ENCODE measurements around the gene CITED4.

The CITED4 gene

DNA sequence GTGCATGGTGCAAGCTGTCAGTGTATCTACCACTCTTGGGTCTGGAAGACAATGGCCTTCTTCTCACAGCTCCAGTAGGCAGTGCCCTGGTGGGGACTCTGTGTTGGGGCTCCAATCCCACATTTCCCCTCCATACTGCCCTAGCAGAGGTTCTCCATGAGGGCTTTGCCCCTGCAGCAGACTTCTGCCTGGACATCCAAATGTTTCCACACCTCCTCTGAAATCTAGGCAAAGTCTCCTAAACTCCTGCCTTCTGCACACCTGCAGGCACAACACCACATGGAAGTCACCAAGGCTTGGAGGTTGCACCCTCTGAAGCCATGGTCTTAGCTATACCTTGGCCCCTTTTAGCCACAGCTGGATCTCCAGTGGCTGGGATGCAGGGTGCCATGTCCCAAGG, 31.8 kb upstream of the CITED4 start:
- Histone ChIP-seq H3K27me3 (ENCODE audit: insufficient read depth, low read length, poor library complexity) (no peaks in the 10 kb centered on the region), H3K9ac (ENCODE audit: low read depth, low read length) (no peak overlapping the region), H4K20me1 (ENCODE audit: insufficient read depth, low read length) (no peaks in the 10 kb centered on the region), H3K9me3 (ENCODE audit: insufficient read depth, low read length, severe bottlenecking) (peaks cover 15% of the 10 kb centered on the region), H3K4me1 (ENCODE audit: insufficient read depth, low read length) (no peaks in the 10 kb centered on the region), H3K36me3 (ENCODE audit: insufficient read depth, low read length) (no peaks in the 10 kb centered on the region), H3K4me2 (ENCODE audit: insufficient read depth, low read length) (no peak overlapping the region), H3K27ac (ENCODE audit: low read length) (no peak overlapping the region), H3K4me3 (ENCODE audit: low read depth in 1 of 2, low read length in 2 of 2) (no peak overlapping the region), H2AFZ (ENCODE audit: low read depth, low read length) (no peak overlapping the region), H3K79me2 (ENCODE audit: insufficient read depth, low read length) (no peaks in the 10 kb centered on the region)
- TF ChIP-seq, protein P1, sequence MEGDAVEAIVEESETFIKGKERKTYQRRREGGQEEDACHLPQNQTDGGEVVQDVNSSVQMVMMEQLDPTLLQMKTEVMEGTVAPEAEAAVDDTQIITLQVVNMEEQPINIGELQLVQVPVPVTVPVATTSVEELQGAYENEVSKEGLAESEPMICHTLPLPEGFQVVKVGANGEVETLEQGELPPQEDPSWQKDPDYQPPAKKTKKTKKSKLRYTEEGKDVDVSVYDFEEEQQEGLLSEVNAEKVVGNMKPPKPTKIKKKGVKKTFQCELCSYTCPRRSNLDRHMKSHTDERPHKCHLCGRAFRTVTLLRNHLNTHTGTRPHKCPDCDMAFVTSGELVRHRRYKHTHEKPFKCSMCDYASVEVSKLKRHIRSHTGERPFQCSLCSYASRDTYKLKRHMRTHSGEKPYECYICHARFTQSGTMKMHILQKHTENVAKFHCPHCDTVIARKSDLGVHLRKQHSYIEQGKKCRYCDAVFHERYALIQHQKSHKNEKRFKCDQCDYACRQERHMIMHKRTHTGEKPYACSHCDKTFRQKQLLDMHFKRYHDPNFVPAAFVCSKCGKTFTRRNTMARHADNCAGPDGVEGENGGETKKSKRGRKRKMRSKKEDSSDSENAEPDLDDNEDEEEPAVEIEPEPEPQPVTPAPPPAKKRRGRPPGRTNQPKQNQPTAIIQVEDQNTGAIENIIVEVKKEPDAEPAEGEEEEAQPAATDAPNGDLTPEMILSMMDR (IDR thresholded peaks at IDR 0.05; ENCODE audit: borderline replicate concordance, extremely low read depth, low read length, poor library complexity, severe bottlenecking): no peak
- no peak for TF ChIP-seq EZH2 (IDR thresholded peaks at IDR 0.05; ENCODE audit: borderline replicate concordance, low read depth, low read length, severe bottlenecking)
- ATAC-seq (ENCODE audit: insufficient read depth, low read depth) (no peak), DNase-seq (no peak)

DNA sequence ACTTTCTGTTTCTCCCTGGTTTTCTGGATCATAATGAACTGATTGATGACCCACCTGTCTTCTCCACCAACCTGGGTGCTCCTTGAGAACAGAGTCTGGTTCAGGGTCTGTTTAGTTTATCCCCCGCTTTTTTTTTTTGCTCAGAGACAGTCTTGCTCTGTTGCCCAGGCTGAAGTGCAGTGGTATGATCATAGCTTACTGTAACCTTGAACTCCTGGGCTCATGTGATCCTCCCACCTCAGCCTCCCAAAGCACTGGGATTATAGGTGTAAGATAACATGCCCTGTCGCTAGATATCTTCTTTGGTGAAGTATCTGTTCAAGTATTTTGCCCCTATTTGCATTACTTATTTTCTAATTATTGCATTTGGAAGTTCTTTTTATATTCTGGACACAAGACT, 30.2 kb upstream of the CITED4 start:
- H4K20me1 ChIP-seq (ENCODE audit: insufficient read depth, low read length): no peaks in the 10 kb centered on the region
- H3K9me3 ChIP-seq (ENCODE audit: insufficient read depth, low read length, severe bottlenecking): peaks cover 15% of the 10 kb centered on the region
- peaks cover 5% of the 10 kb centered on the region for H3K27me3 ChIP-seq (ENCODE audit: insufficient read depth, low read length, poor library complexity)
- no peak overlapping the region for H3K4me2 ChIP-seq (ENCODE audit: insufficient read depth, low read length)
- H3K4me1 ChIP-seq (ENCODE audit: insufficient read depth, low read length): no peaks in the 10 kb centered on the region
- ATAC-seq (ENCODE audit: insufficient read depth, low read depth): no peak
- no peaks in the 10 kb centered on the region for H3K36me3 ChIP-seq (ENCODE audit: insufficient read depth, low read length)
- no peak overlapping the region for H3K4me3 ChIP-seq (ENCODE audit: low read depth in 1 of 2, low read length in 2 of 2)
- no peaks in the 10 kb centered on the region for H3K79me2 ChIP-seq (ENCODE audit: insufficient read depth, low read length)
- H3K9ac ChIP-seq (ENCODE audit: low read depth, low read length): no peak overlapping the region
- no peak overlapping the region for H2AFZ ChIP-seq (ENCODE audit: low read depth, low read length)
- no peak overlapping the region for H3K27ac ChIP-seq (ENCODE audit: low read length)
- no peak for DNase-seq
- TF ChIP-seq, protein P1 (IDR thresholded peaks at IDR 0.05; ENCODE audit: borderline replicate concordance, extremely low read depth, low read length, poor library complexity, severe bottlenecking): no peak
- no peak for TF ChIP-seq EZH2 (IDR thresholded peaks at IDR 0.05; ENCODE audit: borderline replicate concordance, low read depth, low read length, severe bottlenecking)

DNA sequence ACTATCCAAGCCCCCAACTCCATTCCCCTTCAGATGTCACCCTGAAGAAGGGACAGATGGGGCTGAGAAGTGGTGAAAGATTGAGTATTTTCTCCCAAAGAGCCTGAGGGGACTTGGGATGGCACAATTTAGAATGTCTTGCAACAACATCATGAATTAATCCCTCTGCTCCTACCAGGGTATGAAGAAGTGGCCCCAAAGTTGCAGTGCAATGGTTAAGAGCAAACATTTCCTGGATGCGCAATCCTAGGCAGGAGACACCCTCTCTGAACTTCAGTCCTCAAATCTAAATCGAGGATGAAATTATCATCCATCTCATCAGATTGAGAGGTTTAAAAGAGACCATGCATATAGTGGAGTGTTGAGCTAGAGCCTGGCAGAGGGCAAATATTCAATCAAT, 28.6 kb upstream of the CITED4 start:
- ATAC-seq (ENCODE audit: insufficient read depth, low read depth) (no peak), DNase-seq (no peak)
- Histone ChIP-seq H3K27ac (ENCODE audit: low read length) (no peak overlapping the region), H3K9me3 (ENCODE audit: insufficient read depth, low read length, severe bottlenecking) (peaks cover 15% of the 10 kb centered on the region), H3K4me1 (ENCODE audit: insufficient read depth, low read length) (no peaks in the 10 kb centered on the region), H3K36me3 (ENCODE audit: insufficient read depth, low read length) (no peaks in the 10 kb centered on the region), H3K4me3 (ENCODE audit: low read depth in 1 of 2, low read length in 2 of 2) (no peak overlapping the region), H3K9ac (ENCODE audit: low read depth, low read length) (no peak overlapping the region), H3K79me2 (ENCODE audit: insufficient read depth, low read length) (no peaks in the 10 kb centered on the region), H2AFZ (ENCODE audit: low read depth, low read length) (no peak overlapping the region), H4K20me1 (ENCODE audit: insufficient read depth, low read length) (no peaks in the 10 kb centered on the region), H3K4me2 (ENCODE audit: insufficient read depth, low read length) (no peak overlapping the region), H3K27me3 (ENCODE audit: insufficient read depth, low read length, poor library complexity) (peaks cover 12% of the 10 kb centered on the region)
- TF ChIP-seq, protein P1 (IDR thresholded peaks at IDR 0.05; ENCODE audit: borderline replicate concordance, extremely low read depth, low read length, poor library complexity, severe bottlenecking): no peak
- TF ChIP-seq EZH2 (IDR thresholded peaks at IDR 0.05; ENCODE audit: borderline replicate concordance, low read depth, low read length, severe bottlenecking): no peak

DNA sequence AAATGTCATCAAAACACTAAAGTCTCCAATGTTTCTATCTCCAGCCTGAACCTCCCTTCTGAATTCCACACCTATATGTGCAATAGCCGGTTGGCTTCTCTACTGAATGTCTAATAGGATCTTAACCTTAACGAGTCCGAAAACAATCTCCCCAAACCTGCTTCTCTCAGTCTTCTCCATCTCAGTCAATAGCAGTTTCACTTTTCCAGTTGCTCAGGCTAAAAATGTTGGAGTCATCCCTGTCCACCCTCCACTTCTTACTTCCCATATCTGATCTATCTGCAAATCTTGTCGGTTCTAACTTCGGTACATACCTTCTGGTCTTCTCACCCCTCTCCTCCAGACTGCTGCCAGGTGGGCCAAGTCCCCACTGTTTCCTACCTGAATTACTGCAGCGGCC, 25.5 kb upstream of the CITED4 start:
- Histone ChIP-seq H3K4me2 (ENCODE audit: insufficient read depth, low read length) (no peak overlapping the region), H3K4me3 (ENCODE audit: low read depth in 1 of 2, low read length in 2 of 2) (no peak overlapping the region), H3K79me2 (ENCODE audit: insufficient read depth, low read length) (no peaks in the 10 kb centered on the region), H3K36me3 (ENCODE audit: insufficient read depth, low read length) (no peaks in the 10 kb centered on the region), H3K4me1 (ENCODE audit: insufficient read depth, low read length) (no peaks in the 10 kb centered on the region), H3K9me3 (ENCODE audit: insufficient read depth, low read length, severe bottlenecking) (no peaks in the 10 kb centered on the region), H3K27ac (ENCODE audit: low read length) (no peak overlapping the region), H2AFZ (ENCODE audit: low read depth, low read length) (no peak overlapping the region), H3K27me3 (ENCODE audit: insufficient read depth, low read length, poor library complexity) (peaks cover 12% of the 10 kb centered on the region), H3K9ac (ENCODE audit: low read depth, low read length) (no peak overlapping the region), H4K20me1 (ENCODE audit: insufficient read depth, low read length) (no peaks in the 10 kb centered on the region)
- TF ChIP-seq EZH2 (IDR thresholded peaks at IDR 0.05; ENCODE audit: borderline replicate concordance, low read depth, low read length, severe bottlenecking): no peak
- TF ChIP-seq, protein P1 (IDR thresholded peaks at IDR 0.05; ENCODE audit: borderline replicate concordance, extremely low read depth, low read length, poor library complexity, severe bottlenecking): no peak
- no peak for ATAC-seq (ENCODE audit: insufficient read depth, low read depth)
- no peak for DNase-seq

All from DND-41 (cell line).